Measurements from ENCODE around the gene CA6. TPM values are rescaled to one million over a fixed set of nuclear protein-coding genes. Genes with fewer than 3 reads are reported as not detected.
A peak's percentile ranks its signal among the peaks of the same experiment; 100 is the strongest.

CA6 gene
- total and polyA plus RNA-seq, 11 donors, result not detected

- ATAC-seq (no peak), DNase-seq (no peak)
- no peak for TF ChIP-seq CTCF (IDR thresholded peaks at IDR 0.05)
- TF ChIP-seq POLR2A (IDR thresholded peaks at IDR 0.05), result no peak
- Histone ChIP-seq H3K4me3 (no peak overlapping the region), H3K27me3 (no peaks in the 10 kb centered on the region), H3K4me1 (peaks cover 0 to 10% (median 0%) of the 10 kb centered on the region in 12 donors), H3K27ac (no peak overlapping the region), H3K36me3 (no peaks in the 10 kb centered on the region), H3K9me3 (no peaks in the 10 kb centered on the region)
- WGBS, 4 donors, result 78 to 90% (median 81%) methylated on average over 6 of the region's 6 CpGs
- intact Hi-C loops (cut with DNase I), result no loop called here
Measured at GRCh38 chr1:8951231-8951630, 5.6 kb downstream of the CA6 start.

DNA sequence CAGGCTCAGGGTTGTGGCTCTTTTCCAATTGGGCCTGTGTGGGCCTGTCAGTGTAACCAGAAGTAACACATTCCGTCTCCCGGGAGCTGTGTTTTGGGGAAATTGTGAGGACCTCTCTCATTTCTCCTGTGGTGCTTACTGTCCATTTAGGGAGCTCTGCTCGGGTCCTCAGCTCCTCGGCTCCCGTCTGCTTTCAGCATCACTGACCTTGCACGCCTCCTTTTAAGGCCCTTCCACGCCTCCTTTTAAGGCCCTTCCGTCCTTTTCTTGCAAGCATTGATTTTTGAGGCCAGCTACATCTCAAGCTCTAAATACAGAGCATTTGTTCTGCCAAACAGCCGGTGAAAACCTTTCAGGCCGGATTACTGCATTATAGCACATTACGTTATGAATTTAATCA lies 9.7 kb downstream of the CA6 start:
- Histone ChIP-seq H3K4me3 (no peak overlapping the region), H3K36me3 (no peaks in the 10 kb centered on the region), H3K4me1 (no peaks in the 10 kb centered on the region), H3K27ac (no peak overlapping the region), H3K27me3 (no peaks in the 10 kb centered on the region), H3K9me3 (peaks cover 0 to 6% (median 0%) of the 10 kb centered on the region in 12 donors)
- intact Hi-C loops (cut with DNase I), result loop anchor here in 1 of 10 donors (2.0 kb wide), 1 partner anchor 41 kb away; no protein-coding TSS in a partner anchor
- DNase-seq (no peak), ATAC-seq (no peak)
- no peak for TF ChIP-seq CTCF (IDR thresholded peaks at IDR 0.05)
- WGBS, 4 donors, result 78 to 89% (median 86%) methylated on average over 11 of the region's 11 CpGs

DNA sequence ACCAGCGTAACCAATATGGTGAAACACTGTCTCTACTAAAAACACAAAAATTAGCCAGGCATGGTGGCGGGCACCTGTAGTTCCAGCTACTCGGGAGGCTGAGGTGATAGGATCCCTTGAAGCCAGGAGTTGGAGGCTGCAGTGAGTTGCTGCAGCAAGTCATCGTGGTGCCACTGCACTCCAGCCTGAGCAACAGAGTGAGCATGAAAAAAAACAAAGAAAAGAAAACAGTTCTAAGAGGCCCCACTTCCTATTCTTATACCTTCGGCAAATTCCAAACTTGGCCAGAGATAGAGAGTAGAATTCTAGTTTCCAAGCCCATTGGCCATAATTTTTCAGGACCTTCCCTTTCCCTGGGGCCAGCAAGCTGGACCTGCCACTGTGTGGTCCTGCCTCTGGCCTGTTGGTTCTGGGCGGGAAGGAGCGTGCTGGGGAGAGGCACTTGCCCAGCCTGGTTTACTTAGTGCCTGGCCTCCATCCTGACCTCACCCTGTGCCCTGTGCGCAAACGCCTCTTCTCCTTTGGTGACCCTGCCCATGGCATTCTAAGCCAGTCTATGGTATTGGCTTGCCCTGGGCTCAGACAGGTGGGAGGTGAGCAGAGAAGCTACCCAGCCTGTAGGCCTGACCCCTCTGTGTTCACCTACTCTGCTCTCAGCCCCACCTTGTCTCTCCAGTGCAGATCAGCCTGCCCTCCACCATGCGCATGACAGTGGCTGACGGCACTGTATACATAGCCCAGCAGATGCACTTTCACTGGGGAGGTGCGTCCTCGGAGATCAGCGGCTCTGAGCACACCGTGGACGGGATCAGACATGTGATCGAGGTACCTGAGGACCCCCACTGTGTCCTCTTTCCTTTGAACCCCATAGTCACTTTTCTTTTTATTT lies 11.0 kb downstream of the CA6 start:
- H3K27me3 ChIP-seq, result no peaks in the 10 kb centered on the region
- no peak overlapping the region for H3K4me3 ChIP-seq
- DNase-seq (no peak), ATAC-seq (peak in 1 of 4 donors; percentile 9)
- 90 to 94% (median 91%) methylated on average over 17 of the region's 17 CpGs for WGBS, 4 donors
- H3K27ac ChIP-seq, result no peak overlapping the region
- intact Hi-C loops (cut with DNase I), result no loop called here
- no peaks in the 10 kb centered on the region for H3K4me1 ChIP-seq
- no peak for TF ChIP-seq POLR2A (IDR thresholded peaks at IDR 0.05)
- TF ChIP-seq CTCF (IDR thresholded peaks at IDR 0.05), result no peak
- H3K36me3 ChIP-seq, result no peaks in the 10 kb centered on the region
- peaks cover 0 to 14% (median 0%) of the 10 kb centered on the region in 12 donors for H3K9me3 ChIP-seq

GRCh38 chr1:8962812-8963530 lies 17.3 kb downstream of the CA6 start:
- TF ChIP-seq CTCF (IDR thresholded peaks at IDR 0.05) (peak in 9 of 12 donors; percentile 15 to 43 (median 30)), POLR2A (IDR thresholded peaks at IDR 0.05) (no peak)
- H3K4me3 ChIP-seq, result no peak overlapping the region
- H3K27me3 ChIP-seq, result no peaks in the 10 kb centered on the region
- intact Hi-C loops (cut with DNase I), result no loop called here
- H3K9me3 ChIP-seq, result peaks cover 0 to 14% (median 0%) of the 10 kb centered on the region in 12 donors
- peaks cover 0 to 6% (median 0%) of the 10 kb centered on the region in 12 donors for H3K4me1 ChIP-seq
- 37 to 46% (median 42%) methylated on average over 12 to 13 of the region's 13 CpGs for WGBS, 4 donors
- no peak overlapping the region for H3K27ac ChIP-seq
- peak in 1 of 4 donors; percentile 49 for ATAC-seq
- H3K36me3 ChIP-seq, result no peaks in the 10 kb centered on the region
- peak in 1 of 5 donors; percentile 37 for DNase-seq
